Measurements from ENCODE around the gene SRR. TPM values are rescaled to one million over a fixed set of nuclear protein-coding genes. Genes with fewer than 3 reads are reported as not detected.
A peak's percentile ranks its signal among the peaks of the same experiment; 100 is the strongest.

Gene SRR
- total and polyA plus RNA-seq, 10 of the 15 experiments (the other 5 are each of a cell fraction or from before 2014, with no cell fraction given), result 11.7 to 33.9 (median 20.2) TPM

GRCh38 chr17:2336215-2336851 is 32.6 kb downstream of the SRR start, which contains the start of gene TSR1 (continued):
- TF ChIP-seq POLR2A (IDR thresholded peaks at IDR 0.05; ENCODE audit: low read depth, low read length) (peak; percentile 94), GABPA (IDR thresholded peaks at IDR 0.05; ENCODE audit: low read depth) (peak; percentile 98), RELA (IDR thresholded peaks at IDR 0.05; ENCODE audit: borderline replicate concordance, partially characterized antibody) (peak; percentile 88), IKZF1 (conservative IDR thresholded peaks at IDR 0.05) (peak; percentile 81), PAX5 (IDR thresholded peaks at IDR 0.05; ENCODE audit: borderline replicate concordance, low read depth, low read length) (0 out of 2 replicates have a peak, but pooled peaks have one; percentile 26), YBX1 (IDR thresholded peaks at IDR 0.05) (no peak), NFYA (IDR thresholded peaks at IDR 0.05; ENCODE audit: borderline replicate concordance, low read depth, low read length) (no peak), KAT2A (conservative IDR thresholded peaks at IDR 0.05; ENCODE audit: control insufficient read depth, low read depth, low read length) (no peak), KLF5 (IDR thresholded peaks at IDR 0.05; ENCODE audit: partially characterized antibody) (peak; percentile 70), SP1 (IDR thresholded peaks at IDR 0.05; ENCODE audit: low read depth, low read length) (peak; percentile 58), MTA3 (IDR thresholded peaks at IDR 0.05; ENCODE audit: borderline replicate concordance, low read length) (peak; percentile 57; the same call in 1 of the 2 replicates), HDGF (IDR thresholded peaks at IDR 0.05) (no peak), CHD2 (IDR thresholded peaks at IDR 0.05; ENCODE audit: borderline replicate concordance, low read depth, low read length) (peak; percentile 91), EZH2 (IDR thresholded peaks at IDR 0.05; ENCODE audit: borderline replicate concordance, control insufficient read depth, low read depth, low read length) (no peak), FOS (IDR thresholded peaks at IDR 0.05; ENCODE audit: borderline replicate concordance, extremely low read depth, insufficient read length) (no peak), FOXM1 (IDR thresholded peaks at IDR 0.05; ENCODE audit: low read depth, low read length) (no peak), JUND (IDR thresholded peaks at IDR 0.05; ENCODE audit: low read depth, low read length) (no peak), NRF1 (conservative IDR thresholded peaks at IDR 0.05; ENCODE audit: low read depth, low read length) (no peak), EP300 (IDR thresholded peaks at IDR 0.05; ENCODE audit: borderline replicate concordance in 1 of 2, control insufficient read depth in 1 of 2, low read depth in 2 of 2, low read length in 2 of 2) (no peak)
- TF ChIP-seq, protein P1, sequence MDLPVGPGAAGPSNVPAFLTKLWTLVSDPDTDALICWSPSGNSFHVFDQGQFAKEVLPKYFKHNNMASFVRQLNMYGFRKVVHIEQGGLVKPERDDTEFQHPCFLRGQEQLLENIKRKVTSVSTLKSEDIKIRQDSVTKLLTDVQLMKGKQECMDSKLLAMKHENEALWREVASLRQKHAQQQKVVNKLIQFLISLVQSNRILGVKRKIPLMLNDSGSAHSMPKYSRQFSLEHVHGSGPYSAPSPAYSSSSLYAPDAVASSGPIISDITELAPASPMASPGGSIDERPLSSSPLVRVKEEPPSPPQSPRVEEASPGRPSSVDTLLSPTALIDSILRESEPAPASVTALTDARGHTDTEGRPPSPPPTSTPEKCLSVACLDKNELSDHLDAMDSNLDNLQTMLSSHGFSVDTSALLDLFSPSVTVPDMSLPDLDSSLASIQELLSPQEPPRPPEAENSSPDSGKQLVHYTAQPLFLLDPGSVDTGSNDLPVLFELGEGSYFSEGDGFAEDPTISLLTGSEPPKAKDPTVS (IDR thresholded peaks at IDR 0.05; ENCODE audit: low read depth, low read length), result no peak
- TF ChIP-seq, protein P2, sequence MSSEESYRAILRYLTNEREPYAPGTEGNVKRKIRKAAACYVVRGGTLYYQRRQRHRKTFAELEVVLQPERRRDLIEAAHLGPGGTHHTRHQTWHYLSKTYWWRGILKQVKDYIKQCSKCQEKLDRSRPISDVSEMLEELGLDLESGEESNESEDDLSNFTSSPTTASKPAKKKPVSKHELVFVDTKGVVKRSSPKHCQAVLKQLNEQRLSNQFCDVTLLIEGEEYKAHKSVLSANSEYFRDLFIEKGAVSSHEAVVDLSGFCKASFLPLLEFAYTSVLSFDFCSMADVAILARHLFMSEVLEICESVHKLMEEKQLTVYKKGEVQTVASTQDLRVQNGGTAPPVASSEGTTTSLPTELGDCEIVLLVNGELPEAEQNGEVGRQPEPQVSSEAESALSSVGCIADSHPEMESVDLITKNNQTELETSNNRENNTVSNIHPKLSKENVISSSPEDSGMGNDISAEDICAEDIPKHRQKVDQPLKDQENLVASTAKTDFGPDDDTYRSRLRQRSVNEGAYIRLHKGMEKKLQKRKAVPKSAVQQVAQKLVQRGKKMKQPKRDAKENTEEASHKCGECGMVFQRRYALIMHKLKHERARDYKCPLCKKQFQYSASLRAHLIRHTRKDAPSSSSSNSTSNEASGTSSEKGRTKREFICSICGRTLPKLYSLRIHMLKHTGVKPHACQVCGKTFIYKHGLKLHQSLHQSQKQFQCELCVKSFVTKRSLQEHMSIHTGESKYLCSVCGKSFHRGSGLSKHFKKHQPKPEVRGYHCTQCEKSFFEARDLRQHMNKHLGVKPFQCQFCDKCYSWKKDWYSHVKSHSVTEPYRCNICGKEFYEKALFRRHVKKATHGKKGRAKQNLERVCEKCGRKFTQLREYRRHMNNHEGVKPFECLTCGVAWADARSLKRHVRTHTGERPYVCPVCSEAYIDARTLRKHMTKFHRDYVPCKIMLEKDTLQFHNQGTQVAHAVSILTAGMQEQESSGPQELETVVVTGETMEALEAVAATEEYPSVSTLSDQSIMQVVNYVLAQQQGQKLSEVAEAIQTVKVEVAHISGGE (CRISPR knock-in tag; IDR thresholded peaks at IDR 0.05), result no peak
- TF ChIP-seq, protein P3, sequence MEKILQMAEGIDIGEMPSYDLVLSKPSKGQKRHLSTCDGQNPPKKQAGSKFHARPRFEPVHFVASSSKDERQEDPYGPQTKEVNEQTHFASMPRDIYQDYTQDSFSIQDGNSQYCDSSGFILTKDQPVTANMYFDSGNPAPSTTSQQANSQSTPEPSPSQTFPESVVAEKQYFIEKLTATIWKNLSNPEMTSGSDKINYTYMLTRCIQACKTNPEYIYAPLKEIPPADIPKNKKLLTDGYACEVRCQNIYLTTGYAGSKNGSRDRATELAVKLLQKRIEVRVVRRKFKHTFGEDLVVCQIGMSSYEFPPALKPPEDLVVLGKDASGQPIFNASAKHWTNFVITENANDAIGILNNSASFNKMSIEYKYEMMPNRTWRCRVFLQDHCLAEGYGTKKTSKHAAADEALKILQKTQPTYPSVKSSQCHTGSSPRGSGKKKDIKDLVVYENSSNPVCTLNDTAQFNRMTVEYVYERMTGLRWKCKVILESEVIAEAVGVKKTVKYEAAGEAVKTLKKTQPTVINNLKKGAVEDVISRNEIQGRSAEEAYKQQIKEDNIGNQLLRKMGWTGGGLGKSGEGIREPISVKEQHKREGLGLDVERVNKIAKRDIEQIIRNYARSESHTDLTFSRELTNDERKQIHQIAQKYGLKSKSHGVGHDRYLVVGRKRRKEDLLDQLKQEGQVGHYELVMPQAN (conservative IDR thresholded peaks at IDR 0.05), result peak; percentile 88
- TF ChIP-seq, protein P4, sequence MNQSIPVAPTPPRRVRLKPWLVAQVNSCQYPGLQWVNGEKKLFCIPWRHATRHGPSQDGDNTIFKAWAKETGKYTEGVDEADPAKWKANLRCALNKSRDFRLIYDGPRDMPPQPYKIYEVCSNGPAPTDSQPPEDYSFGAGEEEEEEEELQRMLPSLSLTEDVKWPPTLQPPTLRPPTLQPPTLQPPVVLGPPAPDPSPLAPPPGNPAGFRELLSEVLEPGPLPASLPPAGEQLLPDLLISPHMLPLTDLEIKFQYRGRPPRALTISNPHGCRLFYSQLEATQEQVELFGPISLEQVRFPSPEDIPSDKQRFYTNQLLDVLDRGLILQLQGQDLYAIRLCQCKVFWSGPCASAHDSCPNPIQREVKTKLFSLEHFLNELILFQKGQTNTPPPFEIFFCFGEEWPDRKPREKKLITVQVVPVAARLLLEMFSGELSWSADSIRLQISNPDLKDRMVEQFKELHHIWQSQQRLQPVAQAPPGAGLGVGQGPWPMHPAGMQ (IDR thresholded peaks at IDR 0.05; ENCODE audit: borderline replicate concordance), result no peak
